Keratinocyte (primary cell): ENCODE results near the gene CIROP. TPM values are rescaled to one million over a fixed set of nuclear protein-coding genes. Genes with fewer than 3 reads are reported as not detected.

ENCODE experiments used
- DNase-seq: peaks from one replicate; pipeline ENCODE4 v3.0.0-alpha.2; 2011; ENCODE audit warnings: low read depth, missing footprints, low spot score
- FAIRE-seq: peaks from 2 replicates; lab custom pipeline; 2011; peaks lifted over from hg19 to GRCh38; lab: Jason Lieb, UNC
- H2AFZ ChIP-seq: 2 replicates; pipeline ENCODE4 v1.6.0; 2012; ENCODE audit warnings: low read length, control low read depth, inconsistent platforms; ENCODE audit not compliant: control insufficient read depth
- H3K27ac ChIP-seq: 2 replicates; pipeline ENCODE4 v1.5.1; 2011; ENCODE audit warnings: low read length; ENCODE audit not compliant: control insufficient read depth, insufficient read depth
- H3K27me3 ChIP-seq: 3 replicates; pipeline ENCODE4 v1.6.0; 2011; ENCODE audit warnings: low read length; ENCODE audit not compliant: control insufficient read depth, insufficient read depth; ENCODE audit errors: extremely low read depth
- H3K36me3 ChIP-seq, 2 experiments: 2 replicates in 1 of 2; 3 replicates in 1 of 2; pipeline ENCODE4 v1.5.1; 2011; ENCODE audit warnings: low read length in 2 of 2, mild to moderate bottlenecking in 1 of 2; ENCODE audit not compliant: control insufficient read depth in 2 of 2, insufficient read depth in 2 of 2; ENCODE audit errors: extremely low read depth in 1 of 2
- H3K4me1 ChIP-seq: 3 replicates; pipeline ENCODE4 v1.5.1; 2011; ENCODE audit warnings: low read length; ENCODE audit not compliant: control insufficient read depth, insufficient read depth; ENCODE audit errors: extremely low read depth
- H3K4me2 ChIP-seq: 3 replicates; pipeline ENCODE4 v1.6.0; 2011; ENCODE audit warnings: low read depth, low read length; ENCODE audit not compliant: control insufficient read depth, insufficient read depth; ENCODE audit errors: extremely low read depth
- H3K4me3 ChIP-seq, 3 experiments: fragments of 200-600 bp in 1 of 3; sonication (generic) in 1 of 3; 2 replicates in 2 of 3; 3 replicates in 1 of 3; pipeline ENCODE4 v1.5.1; 2011 to 2016; ENCODE audit warnings: low read length in 3 of 3, mild to moderate bottlenecking in 3 of 3, control low read depth in 2 of 3, inconsistent platforms in 1 of 3, low read depth in 1 of 3, mixed read lengths in 1 of 3, mixed run types in 1 of 3, moderate library complexity in 1 of 3; ENCODE audit not compliant: control insufficient read depth in 2 of 3, insufficient read depth in 2 of 3; ENCODE audit errors: extremely low read depth in 1 of 3
- H3K79me2 ChIP-seq: 2 replicates; pipeline ENCODE4 v1.6.0; 2012; ENCODE audit warnings: low read length; ENCODE audit not compliant: control insufficient read depth, insufficient read depth
- H3K9ac ChIP-seq: 3 replicates; pipeline ENCODE4 v1.6.0; 2011; ENCODE audit warnings: low read length; ENCODE audit not compliant: control insufficient read depth, insufficient read depth; ENCODE audit errors: extremely low read depth
- H3K9me1 ChIP-seq: 3 replicates; pipeline ENCODE4 v1.6.0; 2011; ENCODE audit warnings: low read length; ENCODE audit not compliant: control insufficient read depth, insufficient read depth; ENCODE audit errors: extremely low read depth
- H3K9me3 ChIP-seq: 2 replicates; pipeline ENCODE4 v1.5.1; 2012; ENCODE audit warnings: low read depth, low read length; ENCODE audit not compliant: control insufficient read depth
- H4K20me1 ChIP-seq: 3 replicates; pipeline ENCODE4 v1.6.0; 2011; ENCODE audit warnings: low read length; ENCODE audit not compliant: control insufficient read depth, insufficient read depth; ENCODE audit errors: extremely low read depth
- EZH2 ChIP-seq: IDR thresholded peaks from one replicate; pipeline ENCODE4 v1.6.1; 2012; ENCODE audit warnings: inconsistent platforms, mild to moderate bottlenecking, low read length, moderate library complexity
- dilution Hi-C: fragments of 300-500 bp; cut with MboI; formaldehyde crosslinking; loops from one replicate; pipeline ENCODE4 v1.7.0; 2020; ENCODE audit warnings: low sequenced_read_pairs; ENCODE audit not compliant: extremely low pct_ligation_motif_present
- polyA plus RNA-seq, 5 experiments: library from polyadenylated mRNA; depleted of rRNA in 3 of 5; stranded (reverse) in 3 of 5; stranded (forward) in 1 of 5; unstranded in 1 of 5; fragments of >200 nt; gene quantifications; 1 replicate in 1 of 5; 2 replicates in 3 of 5; 3 replicates in 1 of 5; pipeline versions ENCODE4 v1.2.1 to v1.2.3, GENCODE V29; 2011 to 2012; ENCODE audit warnings: missing spikeins in 2 of 5, low read depth in 1 of 5, low replicate concordance in 1 of 5
- TF ChIP-seq, protein P1 (sequence below), 3 experiments: IDR thresholded peaks in 1 of 3; conservative IDR thresholded peaks in 1 of 3; optimal IDR thresholded peaks in 1 of 3; 2 replicates in 2 of 3; 3 replicates in 1 of 3; pipeline versions ENCODE3 to v1.5.1; 2011; ENCODE audit warnings: low read length in 3 of 3, mild to moderate bottlenecking in 3 of 3, moderate library complexity in 2 of 3, control low read depth in 1 of 3, inconsistent platforms in 1 of 3; ENCODE audit not compliant: insufficient read depth in 2 of 3; ENCODE audit errors: extremely low read depth in 1 of 3

CIROP gene
- polyA plus RNA-seq, 1 donor (not counting 4 experiments of a cell fraction or from before 2014, with no cell fraction given): not detected

- Histone ChIP-seq H3K9ac (no peak overlapping the region), H4K20me1 (no peaks in the 10 kb centered on the region), H3K27me3 (no peaks in the 10 kb centered on the region), H3K9me3 (no peaks in the 10 kb centered on the region), H3K9me1 (no peaks in the 10 kb centered on the region), H3K79me2 (no peaks in the 10 kb centered on the region), H3K4me1 (peaks cover 36% of the 10 kb centered on the region), H3K4me3 (no peak overlapping the region), H3K36me3 (peaks cover 3 to 10% of the 10 kb centered on the region in 2 experiments), H3K4me2 (no peak overlapping the region), H3K27ac (no peak overlapping the region), H2AFZ (no peak overlapping the region)
- FAIRE-seq (no peak), DNase-seq (no peak)
- dilution Hi-C loops: no loop called here
- TF ChIP-seq, protein P1, sequence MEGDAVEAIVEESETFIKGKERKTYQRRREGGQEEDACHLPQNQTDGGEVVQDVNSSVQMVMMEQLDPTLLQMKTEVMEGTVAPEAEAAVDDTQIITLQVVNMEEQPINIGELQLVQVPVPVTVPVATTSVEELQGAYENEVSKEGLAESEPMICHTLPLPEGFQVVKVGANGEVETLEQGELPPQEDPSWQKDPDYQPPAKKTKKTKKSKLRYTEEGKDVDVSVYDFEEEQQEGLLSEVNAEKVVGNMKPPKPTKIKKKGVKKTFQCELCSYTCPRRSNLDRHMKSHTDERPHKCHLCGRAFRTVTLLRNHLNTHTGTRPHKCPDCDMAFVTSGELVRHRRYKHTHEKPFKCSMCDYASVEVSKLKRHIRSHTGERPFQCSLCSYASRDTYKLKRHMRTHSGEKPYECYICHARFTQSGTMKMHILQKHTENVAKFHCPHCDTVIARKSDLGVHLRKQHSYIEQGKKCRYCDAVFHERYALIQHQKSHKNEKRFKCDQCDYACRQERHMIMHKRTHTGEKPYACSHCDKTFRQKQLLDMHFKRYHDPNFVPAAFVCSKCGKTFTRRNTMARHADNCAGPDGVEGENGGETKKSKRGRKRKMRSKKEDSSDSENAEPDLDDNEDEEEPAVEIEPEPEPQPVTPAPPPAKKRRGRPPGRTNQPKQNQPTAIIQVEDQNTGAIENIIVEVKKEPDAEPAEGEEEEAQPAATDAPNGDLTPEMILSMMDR (optimal IDR thresholded peaks at IDR 0.05 in 1 of 3, IDR thresholded peaks at IDR 0.05 in 1 of 3, conservative IDR thresholded peaks at IDR 0.05 in 1 of 3; ENCODE audit: extremely low read depth in 1 of 3, insufficient read depth in 2 of 3, low read length in 3 of 3): no peak
- no peak for TF ChIP-seq EZH2
Measured at GRCh38 chr14:23132970-23133369, 28.2 kb upstream of the CIROP start.

DNA sequence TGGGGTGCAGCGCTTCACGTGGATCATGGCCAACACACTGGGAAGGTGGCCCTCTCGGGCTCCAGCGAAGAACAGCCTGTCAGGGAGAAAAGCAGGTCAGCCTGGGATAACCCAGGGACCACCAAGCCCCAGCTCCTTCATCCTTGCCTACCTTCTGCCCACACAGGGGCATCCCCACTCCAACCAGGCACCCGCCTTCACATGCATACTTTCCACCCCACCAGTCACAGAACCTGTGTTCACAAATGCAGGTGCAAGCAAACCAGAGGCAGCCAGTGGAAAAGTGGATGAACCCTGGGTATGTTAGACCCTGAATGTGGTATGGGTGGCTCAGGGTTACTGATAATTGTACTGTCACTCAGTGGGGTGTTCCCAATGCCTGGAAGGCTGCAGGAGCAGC is 26.7 kb upstream of the CIROP start:
- FAIRE-seq: no peak
- TF ChIP-seq EZH2: no peak
- TF ChIP-seq, protein P1 (optimal IDR thresholded peaks at IDR 0.05 in 1 of 3, IDR thresholded peaks at IDR 0.05 in 1 of 3, conservative IDR thresholded peaks at IDR 0.05 in 1 of 3; ENCODE audit: extremely low read depth in 1 of 3, insufficient read depth in 2 of 3, low read length in 3 of 3): no peak

More for the DNA sequence above, 26.7 kb upstream of the CIROP start:
- Histone ChIP-seq H3K79me2 (no peaks in the 10 kb centered on the region), H4K20me1 (no peaks in the 10 kb centered on the region), H3K9me3 (no peaks in the 10 kb centered on the region), H3K4me1 (peaks cover 23% of the 10 kb centered on the region), H3K4me3 (no peak overlapping the region), H3K27me3 (no peaks in the 10 kb centered on the region), H3K4me2 (no peak overlapping the region), H3K9me1 (no peaks in the 10 kb centered on the region), H2AFZ (no peak overlapping the region), H3K27ac (no peak overlapping the region), H3K36me3 (peaks cover 10 to 11% of the 10 kb centered on the region in 2 experiments), H3K9ac (no peak overlapping the region)
- no peak for DNase-seq
- dilution Hi-C loops: no loop called here
